HG03432 (cell line): ENCODE data around the gene NDUFV1.

Experiments used
- ATAC-seq: cut with Tn5 transposase; IDR thresholded peaks from one replicate; pipeline ENCODE4 v1.9.1; 2021; ENCODE audit warnings: mild to moderate bottlenecking, moderate library complexity; ENCODE audit not compliant: unreplicated experiment

Gene NDUFV1

GRCh38 chr11:67638535-67639437 is 32.0 kb downstream of the NDUFV1 start:
- ATAC-seq, result no peak

GRCh38 chr11:67639438-67639859 is 32.7 kb downstream of the NDUFV1 start, which contains the start of gene TBX10:
TSS of gene TBX10 (minus strand) at chr11:67639763. CDS start at chr11:67639472, 291 bp downstream.
- no peak for ATAC-seq

DNA sequence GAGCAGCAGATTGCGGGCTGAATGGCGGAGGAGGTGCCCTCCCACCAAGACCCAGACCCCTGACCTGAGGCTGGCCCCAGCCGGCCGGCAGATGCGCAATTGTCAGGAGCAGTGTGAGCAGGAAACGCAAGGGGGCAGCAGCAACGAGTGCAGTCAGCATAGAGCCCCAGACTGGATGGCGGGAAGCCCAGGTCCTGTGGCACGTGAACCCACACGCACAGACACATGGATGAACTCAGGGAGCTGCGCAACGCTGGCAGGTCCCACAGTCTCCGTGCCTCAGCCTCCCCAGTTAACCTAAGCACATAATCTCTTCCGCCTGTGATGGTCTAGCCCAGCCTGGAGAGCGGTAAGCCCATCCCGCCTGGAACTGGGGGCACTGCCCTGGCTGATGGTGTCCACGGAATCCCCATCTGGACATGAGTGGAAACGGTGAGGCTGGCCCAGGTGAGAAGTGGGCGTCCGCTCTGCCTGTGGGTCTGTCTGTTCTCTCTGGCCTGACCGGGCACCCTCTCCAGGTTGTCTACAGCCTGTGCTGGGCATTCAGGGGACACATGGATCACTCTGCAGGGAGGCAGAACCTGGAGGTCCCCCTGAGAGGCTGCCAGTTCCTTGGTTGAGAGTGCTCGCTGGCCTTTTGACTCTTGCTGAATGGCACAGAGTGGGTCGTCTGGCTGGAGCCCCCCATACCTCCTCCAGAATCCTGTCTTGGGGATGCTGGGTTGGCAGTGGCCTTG is 33.5 kb downstream of the NDUFV1 start:
- ATAC-seq, result no peak

GRCh38 chr11:67640758-67641337 is 34.1 kb downstream of the NDUFV1 start:
- ATAC-seq, result no peak

- ATAC-seq, result no peak
Observed at GRCh38 chr11:67641338-67642172, 34.8 kb downstream of the NDUFV1 start.

- ATAC-seq, result no peak
Observed at GRCh38 chr11:67642173-67643120, 35.7 kb downstream of the NDUFV1 start.

- no peak for ATAC-seq
Observed at GRCh38 chr11:67644042-67644441, 37.3 kb downstream of the NDUFV1 start.

DNA sequence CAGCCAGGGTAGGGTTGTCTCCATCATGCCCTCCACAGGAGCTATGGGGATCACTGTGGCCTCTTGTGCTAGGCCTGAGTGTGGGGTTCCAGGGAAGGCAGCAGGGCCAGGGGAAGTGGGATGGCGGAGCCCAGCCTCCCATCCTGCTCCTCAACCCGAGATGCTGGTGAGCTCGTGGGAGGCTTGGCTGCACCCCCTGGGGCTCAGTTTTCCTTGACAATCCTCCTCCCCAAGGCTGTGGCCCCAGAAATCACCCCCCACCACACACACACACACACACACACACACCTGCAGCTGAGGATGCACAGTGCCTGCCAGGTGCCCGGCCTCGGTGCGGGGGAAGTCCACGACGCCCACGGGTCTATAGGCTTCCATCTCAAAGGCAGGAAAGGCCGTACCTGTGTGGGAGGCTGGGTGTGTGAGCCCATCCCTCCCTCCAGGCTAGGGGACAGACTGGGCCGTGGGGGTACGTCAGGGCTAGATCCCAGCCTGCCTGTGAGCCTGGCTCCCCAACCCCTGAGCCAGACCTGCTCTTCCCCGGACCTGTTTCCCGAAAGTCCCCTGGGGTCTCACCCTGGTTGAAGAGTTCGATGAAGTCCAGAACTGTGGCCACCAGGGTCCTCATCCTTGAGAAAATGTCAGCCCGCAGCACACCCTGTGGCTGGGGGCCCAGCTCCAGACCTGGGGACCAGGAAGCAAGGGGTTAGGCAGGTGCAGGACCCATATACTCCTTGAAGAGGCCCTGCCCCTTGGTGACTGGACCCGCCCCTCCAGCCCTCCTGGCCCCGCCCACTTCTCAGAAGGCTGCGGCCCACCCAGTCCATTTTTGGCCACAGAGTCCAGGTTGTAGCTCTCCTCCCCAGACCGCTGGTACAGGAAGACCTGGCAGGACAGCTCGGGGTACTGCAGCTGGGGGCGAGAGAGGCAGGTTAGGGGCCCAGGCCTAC is 38.0 kb downstream of the NDUFV1 start:
- no peak for ATAC-seq

GRCh38 chr11:67645521-67646461 is 39.1 kb downstream of the NDUFV1 start:
- ATAC-seq, result no peak

DNA sequence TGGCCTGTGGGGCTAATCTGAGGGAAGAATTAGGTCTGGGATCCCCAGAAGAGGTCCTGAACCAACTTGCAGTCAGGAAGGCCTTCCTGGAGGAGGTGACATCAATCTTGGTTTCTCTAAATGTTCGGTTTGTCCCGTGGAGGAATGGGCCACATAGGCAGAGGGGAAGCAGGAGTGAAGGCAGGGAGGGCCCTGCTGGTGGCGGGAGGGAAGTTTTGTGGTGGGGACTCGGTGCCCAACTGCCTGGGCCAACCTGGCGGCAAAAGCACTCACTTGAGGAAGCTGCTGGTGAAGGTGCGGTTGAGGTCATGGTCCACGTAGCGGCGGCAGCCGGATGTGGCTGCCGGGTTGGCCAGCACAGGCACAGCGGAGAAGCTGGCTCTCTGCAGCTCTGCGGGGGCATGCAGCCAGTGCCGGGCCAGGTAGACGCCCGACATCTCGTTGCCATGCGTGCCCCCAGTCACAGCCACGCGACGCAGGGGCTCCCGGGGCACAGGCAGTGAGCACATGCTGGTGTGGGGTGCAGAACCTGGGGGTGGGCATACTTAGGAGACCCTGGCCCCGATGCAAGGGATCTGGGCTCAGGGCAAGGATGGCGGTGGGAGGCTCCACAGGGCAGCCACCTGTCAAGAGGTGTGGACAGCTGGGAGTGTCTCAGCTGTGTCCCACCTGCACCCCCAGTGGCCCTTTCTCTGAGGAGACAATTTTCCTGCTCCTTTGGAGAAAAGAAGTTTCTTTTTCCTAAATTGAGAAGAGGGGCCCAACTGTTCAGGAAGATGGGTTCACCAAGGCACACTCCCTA is 40.0 kb downstream of the NDUFV1 start:
- no peak for ATAC-seq

- ATAC-seq, result no peak
Observed at GRCh38 chr11:67647471-67647870, 40.7 kb downstream of the NDUFV1 start.

- peak; percentile 58 for ATAC-seq
Observed at GRCh38 chr11:67648140-67648795, 41.5 kb downstream of the NDUFV1 start.

- ATAC-seq, result no peak
Observed at GRCh38 chr11:67648796-67649613, 42.3 kb downstream of the NDUFV1 start.

DNA sequence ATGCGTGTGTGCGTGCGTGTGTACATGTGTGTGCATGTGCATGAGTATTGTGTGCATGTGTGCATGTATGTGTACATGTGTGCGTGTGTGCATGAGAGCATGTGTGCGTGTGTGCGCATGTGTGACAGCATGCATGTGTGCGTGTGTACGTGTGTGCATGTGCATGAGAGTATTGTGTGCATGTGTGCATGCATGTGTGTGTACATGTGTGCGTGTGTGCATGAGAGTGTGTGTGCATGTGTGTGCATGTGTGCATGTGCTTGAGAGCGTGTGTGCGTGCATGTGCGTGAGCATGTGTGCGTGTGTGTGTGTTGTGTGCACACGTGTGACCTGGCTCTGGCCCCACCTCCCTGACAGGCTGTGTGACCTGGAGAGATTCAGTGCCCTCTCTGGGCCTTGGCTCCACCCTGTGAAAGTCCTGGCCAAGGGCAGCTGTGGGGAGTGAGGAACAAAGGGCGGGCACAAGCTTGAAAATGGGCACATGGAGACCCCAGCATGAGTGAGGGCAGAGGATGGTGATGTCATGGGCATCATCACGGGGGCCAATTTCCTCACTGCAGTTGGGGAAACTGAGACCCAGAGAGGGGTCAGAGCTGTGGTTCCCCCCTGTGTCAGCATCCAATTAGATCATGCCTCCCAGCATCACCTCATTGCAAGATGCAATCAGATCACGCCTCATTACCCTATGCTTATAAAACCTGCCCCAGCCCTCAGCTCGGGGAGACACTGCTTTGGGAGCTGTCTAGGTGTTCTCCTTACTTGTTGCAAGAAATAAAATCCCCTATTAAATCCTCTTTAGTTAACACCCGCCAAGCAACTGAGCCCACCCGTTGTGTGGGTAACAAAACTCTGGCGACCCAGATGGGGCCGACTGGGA is 43.1 kb downstream of the NDUFV1 start:
- no peak for ATAC-seq
